Gastrocnemius medialis (tissue), 4 donors: ENCODE results near the gene RAB3A. TPM values are rescaled to one million over a fixed set of nuclear protein-coding genes. Genes with fewer than 3 reads are reported as not detected.

Experiments used
- ATAC-seq, 2 donors: fragments of 150-250 bp; one replicate each; pipeline ENCODE4 v1.9.1; 2016
- DNase-seq, 2 donors: peaks; one replicate each; pipeline ENCODE4 v3.0.0-alpha.2; 2019
- H3K27ac ChIP-seq, 4 donors: fragments of 200-600 bp; sonication (generic); 1 replicate in 1 of 4; 2 replicates in 3 of 4; pipeline ENCODE4 v1.5.1; 2016 to 2018; ENCODE audit warnings: mild to moderate bottlenecking in 2 of 4, moderate library complexity in 1 of 4
- H3K27me3 ChIP-seq, 3 donors: fragments of 200-600 bp; sonication (generic) in 2 of 3; 1 replicate in 1 of 3; 2 replicates in 2 of 3; pipeline versions ENCODE4 v1.5.1 to v1.6.0; 2016 to 2019; ENCODE audit warnings: mild to moderate bottlenecking in 1 of 3, moderate library complexity in 1 of 3
- H3K36me3 ChIP-seq, 2 donors: fragments of 200-600 bp; sonication (generic) in 1 of 2; one replicate each; pipeline ENCODE4 v1.5.1; 2017 to 2018
- H3K4me1 ChIP-seq, 2 donors: fragments of 200-600 bp; sonication (generic) in 1 of 2; one replicate each; pipeline ENCODE4 v1.5.1; 2016 to 2017; ENCODE audit warnings: mild to moderate bottlenecking in 2 of 2
- H3K4me3 ChIP-seq, 4 donors: fragments of 200-600 bp; sonication (generic) in 3 of 4; 1 replicate in 1 of 4; 2 replicates in 3 of 4; pipeline ENCODE4 v1.5.1; 2016 to 2019; ENCODE audit warnings: mild to moderate bottlenecking in 2 of 4
- H3K9me3 ChIP-seq, 3 donors: fragments of 200-600 bp; sonication (generic) in 2 of 3; 1 replicate in 1 of 3; 2 replicates in 2 of 3; pipeline ENCODE4 v1.5.1; 2016 to 2019
- POLR2A ChIP-seq, 2 donors: fragments of 450-650 bp; IDR thresholded peaks; one replicate each; pipeline ENCODE4 v1.6.1; 2017; ENCODE audit warnings: antibody characterized with exemption in 2 of 2, mild to moderate bottlenecking in 2 of 2, moderate library complexity in 2 of 2
- in situ Hi-C, 4 donors: fragments of 200-750 bp; cut with MboI; loops; one replicate each; pipeline versions ENCODE4 v1.15.0 to v1.8.0; 2017; ENCODE audit warnings: low sequenced_read_pairs in 4 of 4
- intact Hi-C: fragments of 100-400 bp; cut with DNase I; formaldehyde crosslinking; loops from one replicate; pipeline ENCODE4 v1.15.1; 2023; ENCODE audit warnings: low total_unique reads
- total RNA-seq, 4 donors: library from RNA; depleted of rRNA; stranded (reverse); fragments of >200 nt; gene quantifications; one replicate each; pipeline versions ENCODE4 v1.1.0 to v1.2.3, GENCODE V29; 2016
- TF ChIP-seq, protein P1 (sequence below), 5 experiments: fragments of 450-650 bp in 3 of 5; fragments of 200-600 bp in 2 of 5; sonication (generic) in 2 of 5; IDR thresholded peaks in 4 of 5; conservative IDR thresholded peaks in 1 of 5; 1 replicate in 4 of 5; 2 replicates in 1 of 5; pipeline ENCODE4 v1.5.1; 2016 to 2019; ENCODE audit warnings: antibody characterized with exemption in 5 of 5, mild to moderate bottlenecking in 3 of 5, moderate library complexity in 3 of 5

Gene RAB3A
- total RNA-seq, 4 donors from 2014 or later = 0.51 to 2.3 TPM; not detected in 2

DNA sequence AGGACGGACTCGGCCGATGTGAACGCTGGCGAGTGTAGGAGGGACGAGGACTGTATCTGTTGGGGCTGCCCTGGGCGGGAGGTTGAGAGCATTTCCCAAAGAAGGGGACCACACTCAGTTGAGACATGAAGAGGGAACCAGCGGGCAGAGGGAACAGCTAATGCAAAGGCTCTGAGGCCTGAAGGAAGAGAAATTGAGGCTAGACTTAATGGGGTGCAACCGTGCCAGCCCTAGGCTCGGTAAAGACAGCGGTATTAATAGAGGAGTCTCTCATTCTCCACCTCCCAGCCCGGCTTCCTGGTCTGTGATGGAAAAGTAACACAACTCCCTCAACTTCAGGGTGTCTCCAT lies 9.7 kb downstream of the RAB3A start:
- intact Hi-C loops (no loop called here), in situ Hi-C loops (loop anchor here in 1 of 4 donors (10.0 kb wide), 1 partner anchor 131 kb away; the partner anchor contains the start of gene LSM4)
- Histone ChIP-seq H3K36me3 (peaks cover 0 to 12% of the 10 kb centered on the region in 2 donors), H3K27ac (peak overlapping the region; percentile 41 to 93 (median 88)), H3K4me3 (peak overlapping the region; percentile 72 to 89 (median 82)), H3K9me3 (no peaks in the 10 kb centered on the region), H3K27me3 (no peaks in the 10 kb centered on the region), H3K4me1 (peaks cover 11 to 14% of the 10 kb centered on the region in 2 donors)
- TF ChIP-seq, protein P1, sequence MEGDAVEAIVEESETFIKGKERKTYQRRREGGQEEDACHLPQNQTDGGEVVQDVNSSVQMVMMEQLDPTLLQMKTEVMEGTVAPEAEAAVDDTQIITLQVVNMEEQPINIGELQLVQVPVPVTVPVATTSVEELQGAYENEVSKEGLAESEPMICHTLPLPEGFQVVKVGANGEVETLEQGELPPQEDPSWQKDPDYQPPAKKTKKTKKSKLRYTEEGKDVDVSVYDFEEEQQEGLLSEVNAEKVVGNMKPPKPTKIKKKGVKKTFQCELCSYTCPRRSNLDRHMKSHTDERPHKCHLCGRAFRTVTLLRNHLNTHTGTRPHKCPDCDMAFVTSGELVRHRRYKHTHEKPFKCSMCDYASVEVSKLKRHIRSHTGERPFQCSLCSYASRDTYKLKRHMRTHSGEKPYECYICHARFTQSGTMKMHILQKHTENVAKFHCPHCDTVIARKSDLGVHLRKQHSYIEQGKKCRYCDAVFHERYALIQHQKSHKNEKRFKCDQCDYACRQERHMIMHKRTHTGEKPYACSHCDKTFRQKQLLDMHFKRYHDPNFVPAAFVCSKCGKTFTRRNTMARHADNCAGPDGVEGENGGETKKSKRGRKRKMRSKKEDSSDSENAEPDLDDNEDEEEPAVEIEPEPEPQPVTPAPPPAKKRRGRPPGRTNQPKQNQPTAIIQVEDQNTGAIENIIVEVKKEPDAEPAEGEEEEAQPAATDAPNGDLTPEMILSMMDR (IDR thresholded peaks at IDR 0.05 in 4 of 5, conservative IDR thresholded peaks at IDR 0.05 in 1 of 5) = no peak
- no peak for TF ChIP-seq POLR2A (IDR thresholded peaks at IDR 0.05)
- ATAC-seq (no peak), DNase-seq (no peak)

DNA sequence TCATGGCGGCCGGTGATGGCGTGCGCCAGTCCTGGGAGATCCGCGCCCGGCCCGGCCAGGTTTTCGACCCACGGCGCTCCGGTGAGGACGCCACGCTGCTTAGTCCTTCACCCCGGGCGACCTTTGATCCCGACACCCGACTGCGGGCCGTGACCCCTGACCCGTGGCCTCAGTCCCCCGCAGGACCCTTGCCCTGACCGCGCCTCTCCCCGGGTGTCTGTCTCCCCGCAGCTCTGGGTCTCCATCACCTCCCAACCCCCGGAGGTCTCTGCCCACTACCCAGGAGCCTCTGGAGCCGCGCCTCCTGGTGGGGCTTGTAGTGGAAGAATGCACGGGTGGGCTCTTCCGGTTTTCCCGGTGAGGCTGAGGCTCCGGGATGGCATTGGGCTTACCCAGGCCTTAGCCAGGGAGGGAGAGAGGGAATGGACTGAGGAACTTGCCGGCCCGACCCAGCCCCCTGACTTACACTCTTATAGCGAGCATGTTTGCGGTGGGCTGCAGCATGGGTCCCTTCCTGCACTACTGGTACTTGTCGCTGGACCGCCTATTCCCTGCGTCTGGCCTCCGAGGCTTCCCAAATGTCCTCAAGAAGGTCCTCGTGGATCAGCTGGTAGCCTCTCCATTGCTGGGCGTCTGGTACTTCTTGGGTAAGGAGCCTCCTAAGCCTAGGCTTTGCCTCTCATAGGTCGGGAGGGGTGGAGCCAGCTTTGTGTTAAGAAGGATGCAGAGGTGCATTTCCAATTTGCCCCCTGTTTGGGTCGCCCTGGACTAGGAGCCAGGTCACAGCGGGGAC lies 10.3 kb downstream of the RAB3A start:
- H3K4me1 ChIP-seq = peaks cover 11 to 14% of the 10 kb centered on the region in 2 donors
- H3K27me3 ChIP-seq = no peaks in the 10 kb centered on the region
- DNase-seq (peak in 1 of 2 donors; percentile 33), ATAC-seq (peak; percentile 6 to 11)
- H3K27ac ChIP-seq = peak overlapping the region; percentile 87 to 93 (median 90)
- no peaks in the 10 kb centered on the region for H3K9me3 ChIP-seq
- intact Hi-C loops = loop anchor here (1.0 to 2.0 kb wide), 2 partner anchors 11 to 33 kb away; partner anchors contain the start of gene RAB3A
- H3K4me3 ChIP-seq = peak overlapping the region; percentile 72 to 89 (median 82)
- in situ Hi-C loops = loop anchor here in 1 of 4 donors (10.0 kb wide), 1 partner anchor 131 kb away; the partner anchor contains the start of gene LSM4
- TF ChIP-seq POLR2A (IDR thresholded peaks at IDR 0.05) = peak in 1 of 2 donors; percentile 26
- TF ChIP-seq, protein P1 (IDR thresholded peaks at IDR 0.05 in 4 of 5, conservative IDR thresholded peaks at IDR 0.05 in 1 of 5) = peak in 1 of 5 experiments; percentile 7
- H3K36me3 ChIP-seq = peaks cover 0 to 12% of the 10 kb centered on the region in 2 donors

DNA sequence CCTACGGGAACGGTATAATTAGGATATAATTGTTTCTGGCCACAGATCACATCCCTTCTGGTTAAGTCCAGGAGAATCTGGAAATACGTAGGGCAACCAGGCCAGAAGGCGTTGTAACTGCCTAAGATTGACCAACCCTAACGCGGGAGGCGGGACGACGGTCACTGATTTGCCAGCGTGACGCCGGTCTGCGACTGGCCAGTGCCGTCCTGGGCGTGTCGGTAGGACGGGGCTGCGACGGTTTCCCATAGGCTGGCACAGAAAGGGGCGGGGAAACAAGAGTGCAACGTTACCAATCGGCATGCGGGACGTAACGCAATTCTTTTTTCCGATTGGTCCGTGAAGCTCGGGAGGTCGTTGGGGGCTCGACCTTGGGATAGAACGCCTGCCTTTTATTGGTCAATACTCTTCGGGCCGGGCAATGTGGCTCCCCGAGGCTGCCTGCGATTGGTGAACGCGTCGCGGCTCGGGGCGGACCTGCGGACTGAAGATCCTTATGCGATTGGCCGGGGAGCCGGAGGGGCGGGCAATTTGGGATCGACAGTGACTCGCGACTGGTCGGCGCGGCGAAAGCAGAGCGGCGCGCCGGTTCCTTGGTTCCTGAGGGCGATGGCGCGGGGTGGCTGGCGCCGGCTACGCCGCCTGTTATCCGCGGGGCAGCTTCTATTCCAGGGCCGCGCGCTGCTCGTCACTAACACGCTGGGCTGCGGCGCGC lies 11.0 kb downstream of the RAB3A start, which contains the start of gene MPV17L2:
TSS of gene MPV17L2 (plus strand) at position 546 of the 715 bp plus-strand sequence. CDS start at position 610, 64 bp downstream.
- Histone ChIP-seq H3K27me3 (no peaks in the 10 kb centered on the region), H3K4me1 (peaks cover 11 to 14% of the 10 kb centered on the region in 2 donors), H3K4me3 (peak within 1 kb of the TSS; percentile 75 to 89 (median 82)), H3K36me3 (peaks cover 0 to 12% of the 10 kb centered on the region in 2 donors), H3K9me3 (no peaks in the 10 kb centered on the region), H3K27ac (peak within 1 kb of the TSS; percentile 88 to 95 (median 94))
- ATAC-seq (peak; percentile 96 to 97), DNase-seq (peak; percentile 100)
- peak; percentile 81 to 83 for TF ChIP-seq POLR2A (IDR thresholded peaks at IDR 0.05)
- TF ChIP-seq, protein P1 (IDR thresholded peaks at IDR 0.05 in 4 of 5, conservative IDR thresholded peaks at IDR 0.05 in 1 of 5) = no peak
- in situ Hi-C loops (loop anchor here in 1 of 4 donors (10.0 kb wide), 1 partner anchor 132 kb away; the partner anchor contains the start of gene LSM4), intact Hi-C loops (loop anchor here (1.0 to 2.0 kb wide), 6 partner anchors 11 to 130 kb away; partner anchors contain the start of genes LSM4, PIK3R2 and RAB3A)

DNA sequence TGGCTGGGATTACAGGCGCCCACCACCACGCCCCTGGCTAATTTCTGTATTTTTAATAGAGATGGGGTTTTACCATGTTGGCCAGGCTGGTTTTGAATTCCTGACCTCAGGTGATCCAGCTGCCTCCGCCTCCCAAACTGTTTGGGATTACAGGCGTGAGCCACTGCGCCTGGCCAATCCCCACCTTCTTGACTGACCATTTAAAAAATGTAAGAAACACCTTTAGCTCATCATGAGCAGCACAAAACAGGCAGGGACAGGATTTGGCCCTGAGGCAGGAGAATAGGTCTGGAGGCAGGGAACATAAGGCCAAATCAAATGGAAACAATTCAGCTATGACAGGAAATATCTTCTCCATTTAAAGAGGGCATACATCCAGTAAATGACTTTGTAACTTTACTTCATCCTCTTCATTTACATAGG lies 12.2 kb downstream of the RAB3A start:
- DNase-seq = no peak
- Histone ChIP-seq H3K4me3 (peak overlapping the region; percentile 58 to 75 (median 66)), H3K27me3 (no peaks in the 10 kb centered on the region), H3K4me1 (peaks cover 11 to 14% of the 10 kb centered on the region in 2 donors), H3K27ac (peak overlapping the region; percentile 85 to 95 (median 94)), H3K9me3 (no peaks in the 10 kb centered on the region), H3K36me3 (peaks cover 0 to 8% of the 10 kb centered on the region in 2 donors)
- intact Hi-C loops = loop anchor here (1.0 to 2.0 kb wide), 5 partner anchors 31 to 132 kb away; partner anchors contain the start of genes LSM4 and PIK3R2
- no peak for TF ChIP-seq POLR2A (IDR thresholded peaks at IDR 0.05)
- TF ChIP-seq, protein P1 (IDR thresholded peaks at IDR 0.05 in 4 of 5, conservative IDR thresholded peaks at IDR 0.05 in 1 of 5) = peak in 1 of 5 experiments; percentile 18
- in situ Hi-C loops = loop anchor here in 1 of 4 donors (10.0 kb wide), 1 partner anchor 133 kb away; the partner anchor contains the start of gene LSM4
- no peak for ATAC-seq
